Natural killer cell (primary cell): ENCODE measurements around the gene RHOG. TPM values are rescaled to one million over a fixed set of nuclear protein-coding genes. Genes with fewer than 3 reads are reported as not detected.

Source experiments
- ATAC-seq, 3 donors: fragments of 150-1000 bp in 2 of 3; fragments of 200-7000 bp in 1 of 3; cut with Tn5 transposase; 1 replicate in 1 of 3; 2 replicates in 2 of 3; pipeline ENCODE4 v1.10.0; 2021; ENCODE audit warnings: mild to moderate bottlenecking in 2 of 3, moderate library complexity in 2 of 3
- DNase-seq, 2 donors: peaks; one replicate each; pipeline versions ENCODE4 v3.0.0 to v3.0.0-alpha.2; 2013 to 2021; ENCODE audit warnings: mixed read lengths in 1 of 2
- H3K27ac ChIP-seq: one replicate; pipeline ENCODE4 v1.5.1; 2013; ENCODE audit warnings: mild to moderate bottlenecking, low read length
- H3K27me3 ChIP-seq: one replicate; pipeline ENCODE4 v1.6.1; 2013; ENCODE audit warnings: low read length; ENCODE audit not compliant: control insufficient read depth, insufficient read depth
- H3K36me3 ChIP-seq: one replicate; pipeline ENCODE4 v1.6.1; 2013; ENCODE audit warnings: low read length; ENCODE audit not compliant: control insufficient read depth, insufficient read depth
- H3K4me1 ChIP-seq: one replicate; pipeline ENCODE4 v1.6.1; 2013; ENCODE audit warnings: low read length; ENCODE audit not compliant: control insufficient read depth, insufficient read depth
- H3K4me3 ChIP-seq: one replicate; pipeline ENCODE4 v1.5.1; 2013; ENCODE audit warnings: low read length
- H3K9me3 ChIP-seq: one replicate; pipeline ENCODE4 v1.6.1; 2013; ENCODE audit warnings: low read length; ENCODE audit not compliant: control insufficient read depth, insufficient read depth
- H3K27ac Mint-ChIP-seq, 2 donors: one replicate each; pipeline ENCODE4 v1.8.0; 2022; ENCODE audit warnings: mild to moderate bottlenecking in 2 of 2, mixed read lengths in 2 of 2, moderate library complexity in 1 of 2
- H3K27me3 Mint-ChIP-seq, 2 donors: one replicate each; pipeline ENCODE4 v1.8.0; 2022; ENCODE audit warnings: low read depth in 2 of 2, mixed read lengths in 2 of 2
- H3K36me3 Mint-ChIP-seq: one replicate; pipeline ENCODE4 v1.8.0; 2022; ENCODE audit warnings: mixed read lengths
- H3K4me1 Mint-ChIP-seq, 2 donors: one replicate each; pipeline ENCODE4 v1.8.0; 2022; ENCODE audit warnings: mixed read lengths in 2 of 2
- H3K4me3 Mint-ChIP-seq: one replicate; pipeline ENCODE4 v1.8.0; 2022; ENCODE audit warnings: mild to moderate bottlenecking, moderate library complexity, mixed read lengths
- H3K9me3 Mint-ChIP-seq, 2 donors: one replicate each; pipeline ENCODE4 v1.8.0; 2022; ENCODE audit warnings: mixed read lengths in 2 of 2
- CTCF ChIP-seq: fragments of 200-600 bp; IDR thresholded peaks from one replicate; pipeline ENCODE4 v1.8.0; 2022; ENCODE audit warnings: antibody characterized with exemption
- WGBS: methylation state at CpG from one replicate; pipeline ENCODE4 v1.1.7; 2013; ENCODE audit warnings: missing lambda C conversion rate; ENCODE audit not compliant: insufficient coverage; 5-methylcytosine and 5-hydroxymethylcytosine counted together
- intact Hi-C: fragments of 100-400 bp; cut with micrococcal nuclease; formaldehyde crosslinking; loops from one replicate; pipeline ENCODE4 v1.14.2; 2022
- total RNA-seq, 4 donors: library from RNA; stranded (reverse); fragments of 120-200 nt in 1 of 4; gene quantifications; one replicate each; pipeline versions ENCODE4 v1.2.3 to v1.2.4, GENCODE V29; 2013 to 2022

RHOG gene
- total RNA-seq, 3 donors from 2014 or later (not counting 1 experiment from before 2014, with no cell fraction given), result 114 to 145 (median 137) TPM

- no peaks in the 10 kb centered on the region for H3K27me3 Mint-ChIP-seq
Measured at GRCh38 chr11:3832816-3833215, 7.9 kb downstream of the RHOG start.

GRCh38 chr11:3831378-3832239, 9.2 kb downstream of the RHOG start:
- H3K4me1 Mint-ChIP-seq, result peaks cover 69 to 86% of the 10 kb centered on the region in 2 donors
- no peak for TF ChIP-seq CTCF
- intact Hi-C loops, result no loop called here
- Histone ChIP-seq H3K27ac (peak overlapping the region; percentile 42), H3K4me3 (no peak overlapping the region), H3K27me3 (no peaks in the 10 kb centered on the region), H3K36me3 (peaks cover 37% of the 10 kb centered on the region), H3K4me1 (peaks cover 67% of the 10 kb centered on the region), H3K9me3 (no peaks in the 10 kb centered on the region)
- H3K9me3 Mint-ChIP-seq, result no peaks in the 10 kb centered on the region
- H3K27me3 Mint-ChIP-seq, result no peaks in the 10 kb centered on the region
- DNase-seq, result no peak
- H3K36me3 Mint-ChIP-seq, result no peaks in the 10 kb centered on the region
- ATAC-seq, result peak in 1 of 3 donors; percentile 42
- WGBS, result 74% methylated on average over 12 of the region's 13 CpGs
- H3K27ac Mint-ChIP-seq, result peak overlapping the region; percentile 90 to 95
- peak overlapping the region; percentile 21 for H3K4me3 Mint-ChIP-seq

More at GRCh38 chr11:3832816-3833215, 7.9 kb downstream of the RHOG start:
- 84% methylated on average over 2 of the region's 2 CpGs for WGBS
- ATAC-seq (no peak), DNase-seq (peak in 1 of 2 donors; percentile 18)
- H3K4me1 Mint-ChIP-seq, result peaks cover 69 to 85% of the 10 kb centered on the region in 2 donors
- H3K4me3 Mint-ChIP-seq, result no peak overlapping the region
- no peaks in the 10 kb centered on the region for H3K36me3 Mint-ChIP-seq
- peak overlapping the region; percentile 90 to 95 for H3K27ac Mint-ChIP-seq
- no peaks in the 10 kb centered on the region for H3K27me3 ChIP-seq
- peaks cover 76% of the 10 kb centered on the region for H3K4me1 ChIP-seq
- intact Hi-C loops, result no loop called here
- H3K9me3 Mint-ChIP-seq, result no peaks in the 10 kb centered on the region
- H3K36me3 ChIP-seq, result peaks cover 25% of the 10 kb centered on the region
- H3K27ac ChIP-seq, result no peak overlapping the region
- no peaks in the 10 kb centered on the region for H3K9me3 ChIP-seq
- TF ChIP-seq CTCF, result no peak
- no peak overlapping the region for H3K4me3 ChIP-seq

GRCh38 chr11:3830730-3831129, 10.0 kb downstream of the RHOG start:
- H3K9me3 ChIP-seq, result no peaks in the 10 kb centered on the region
- no peaks in the 10 kb centered on the region for H3K27me3 Mint-ChIP-seq
- ATAC-seq, result peak in 2 of 3 donors; percentile 23 to 30
- WGBS, result 18% methylated on average over 1 of the region's 1 CpG
- H3K4me3 Mint-ChIP-seq, result peak overlapping the region; percentile 21
- H3K4me1 Mint-ChIP-seq, result peaks cover 76 to 78% of the 10 kb centered on the region in 2 donors
- DNase-seq, result no peak
- peak overlapping the region; percentile 90 to 95 for H3K27ac Mint-ChIP-seq
- no peaks in the 10 kb centered on the region for H3K27me3 ChIP-seq
- intact Hi-C loops, result no loop called here
- H3K27ac ChIP-seq, result peak overlapping the region; percentile 42
- peaks cover 46% of the 10 kb centered on the region for H3K36me3 ChIP-seq
- H3K4me3 ChIP-seq, result no peak overlapping the region
- no peaks in the 10 kb centered on the region for H3K36me3 Mint-ChIP-seq
- H3K9me3 Mint-ChIP-seq, result no peaks in the 10 kb centered on the region
- TF ChIP-seq CTCF, result no peak
- peaks cover 60% of the 10 kb centered on the region for H3K4me1 ChIP-seq
